Keratinocyte (primary cell): ENCODE results near the gene ATL2. TPM values are rescaled to one million over a fixed set of nuclear protein-coding genes. Genes with fewer than 3 reads are reported as not detected.

Source experiments
- DNase-seq: peaks from one replicate; pipeline ENCODE4 v3.0.0-alpha.2; 2011; ENCODE audit warnings: low read depth, missing footprints, low spot score
- FAIRE-seq: peaks from 2 replicates; lab custom pipeline; 2011; peaks lifted over from hg19 to GRCh38; lab: Jason Lieb, UNC
- H2AFZ ChIP-seq: 2 replicates; pipeline ENCODE4 v1.6.0; 2012; ENCODE audit warnings: low read length, control low read depth, inconsistent platforms; ENCODE audit not compliant: control insufficient read depth
- H3K27ac ChIP-seq: 2 replicates; pipeline ENCODE4 v1.5.1; 2011; ENCODE audit warnings: low read length; ENCODE audit not compliant: control insufficient read depth, insufficient read depth
- H3K27me3 ChIP-seq: 3 replicates; pipeline ENCODE4 v1.6.0; 2011; ENCODE audit warnings: low read length; ENCODE audit not compliant: control insufficient read depth, insufficient read depth; ENCODE audit errors: extremely low read depth
- H3K36me3 ChIP-seq, 2 experiments: 2 replicates in 1 of 2; 3 replicates in 1 of 2; pipeline ENCODE4 v1.5.1; 2011; ENCODE audit warnings: low read length in 2 of 2, mild to moderate bottlenecking in 1 of 2; ENCODE audit not compliant: control insufficient read depth in 2 of 2, insufficient read depth in 2 of 2; ENCODE audit errors: extremely low read depth in 1 of 2
- H3K4me1 ChIP-seq: 3 replicates; pipeline ENCODE4 v1.5.1; 2011; ENCODE audit warnings: low read length; ENCODE audit not compliant: control insufficient read depth, insufficient read depth; ENCODE audit errors: extremely low read depth
- H3K4me2 ChIP-seq: 3 replicates; pipeline ENCODE4 v1.6.0; 2011; ENCODE audit warnings: low read depth, low read length; ENCODE audit not compliant: control insufficient read depth, insufficient read depth; ENCODE audit errors: extremely low read depth
- H3K4me3 ChIP-seq, 3 experiments: fragments of 200-600 bp in 1 of 3; sonication (generic) in 1 of 3; 2 replicates in 2 of 3; 3 replicates in 1 of 3; pipeline ENCODE4 v1.5.1; 2011 to 2016; ENCODE audit warnings: low read length in 3 of 3, mild to moderate bottlenecking in 3 of 3, control low read depth in 2 of 3, inconsistent platforms in 1 of 3, low read depth in 1 of 3, mixed read lengths in 1 of 3, mixed run types in 1 of 3, moderate library complexity in 1 of 3; ENCODE audit not compliant: control insufficient read depth in 2 of 3, insufficient read depth in 2 of 3; ENCODE audit errors: extremely low read depth in 1 of 3
- H3K79me2 ChIP-seq: 2 replicates; pipeline ENCODE4 v1.6.0; 2012; ENCODE audit warnings: low read length; ENCODE audit not compliant: control insufficient read depth, insufficient read depth
- H3K9ac ChIP-seq: 3 replicates; pipeline ENCODE4 v1.6.0; 2011; ENCODE audit warnings: low read length; ENCODE audit not compliant: control insufficient read depth, insufficient read depth; ENCODE audit errors: extremely low read depth
- H3K9me1 ChIP-seq: 3 replicates; pipeline ENCODE4 v1.6.0; 2011; ENCODE audit warnings: low read length; ENCODE audit not compliant: control insufficient read depth, insufficient read depth; ENCODE audit errors: extremely low read depth
- H3K9me3 ChIP-seq: 2 replicates; pipeline ENCODE4 v1.5.1; 2012; ENCODE audit warnings: low read depth, low read length; ENCODE audit not compliant: control insufficient read depth
- H4K20me1 ChIP-seq: 3 replicates; pipeline ENCODE4 v1.6.0; 2011; ENCODE audit warnings: low read length; ENCODE audit not compliant: control insufficient read depth, insufficient read depth; ENCODE audit errors: extremely low read depth
- CTCF ChIP-seq, 3 experiments: IDR thresholded peaks in 1 of 3; conservative IDR thresholded peaks in 1 of 3; optimal IDR thresholded peaks in 1 of 3; 2 replicates in 2 of 3; 3 replicates in 1 of 3; pipeline versions ENCODE3 to v1.5.1; 2011; ENCODE audit warnings: low read length in 3 of 3, mild to moderate bottlenecking in 3 of 3, moderate library complexity in 2 of 3, control low read depth in 1 of 3, inconsistent platforms in 1 of 3; ENCODE audit not compliant: insufficient read depth in 2 of 3; ENCODE audit errors: extremely low read depth in 1 of 3
- EZH2 ChIP-seq: IDR thresholded peaks from one replicate; pipeline ENCODE4 v1.6.1; 2012; ENCODE audit warnings: inconsistent platforms, mild to moderate bottlenecking, low read length, moderate library complexity
- dilution Hi-C: fragments of 300-500 bp; cut with MboI; formaldehyde crosslinking; loops from one replicate; pipeline ENCODE4 v1.7.0; 2020; ENCODE audit warnings: low sequenced_read_pairs; ENCODE audit not compliant: extremely low pct_ligation_motif_present
- polyA plus RNA-seq, 5 experiments: library from polyadenylated mRNA; depleted of rRNA in 3 of 5; stranded (reverse) in 3 of 5; stranded (forward) in 1 of 5; unstranded in 1 of 5; fragments of >200 nt; gene quantifications; 1 replicate in 1 of 5; 2 replicates in 3 of 5; 3 replicates in 1 of 5; pipeline versions ENCODE4 v1.2.1 to v1.2.3, GENCODE V29; 2011 to 2012; ENCODE audit warnings: missing spikeins in 2 of 5, low read depth in 1 of 5, low replicate concordance in 1 of 5

ATL2 gene
- polyA plus RNA-seq, 1 donor (not counting 4 experiments of a cell fraction or from before 2014, with no cell fraction given) = 83.2 TPM

GRCh38 chr2:38244301-38244700 is 132.8 kb downstream of the ATL2 start:
- H3K4me2 ChIP-seq = no peak overlapping the region
- no peaks in the 10 kb centered on the region for H3K36me3 ChIP-seq
- H3K4me1 ChIP-seq = peaks cover 21% of the 10 kb centered on the region
- H3K79me2 ChIP-seq = no peaks in the 10 kb centered on the region
- H3K27me3 ChIP-seq = no peaks in the 10 kb centered on the region
- H3K9me1 ChIP-seq = no peaks in the 10 kb centered on the region
- no peak overlapping the region for H3K4me3 ChIP-seq
- no peak overlapping the region for H3K9ac ChIP-seq
- DNase-seq = no peak
- H4K20me1 ChIP-seq = no peaks in the 10 kb centered on the region
- no peaks in the 10 kb centered on the region for H3K9me3 ChIP-seq
- dilution Hi-C loops = no loop called here
- FAIRE-seq = no peak
- no peak overlapping the region for H3K27ac ChIP-seq
- TF ChIP-seq CTCF (optimal IDR thresholded peaks at IDR 0.05 in 1 of 3, IDR thresholded peaks at IDR 0.05 in 1 of 3, conservative IDR thresholded peaks at IDR 0.05 in 1 of 3; ENCODE audit: extremely low read depth in 1 of 3, insufficient read depth in 2 of 3, low read length in 3 of 3) = no peak
- TF ChIP-seq EZH2 = no peak
- no peak overlapping the region for H2AFZ ChIP-seq

Other genes starting within 250 kb of the ATL2 start
- gene HNRNPLL, start 225.7 kb upstream of the ATL2 start, polyA plus RNA-seq = 17.8 to 53.8 TPM (median 30.6 TPM) in 3 replicates